PC-9 (cell line): ENCODE data around the gene HES7. TPM values are rescaled to one million over a fixed set of nuclear protein-coding genes. Genes with fewer than 3 reads are reported as not detected.

ENCODE experiments used
- BruUV-seq: library from RNA; stranded (reverse); fragments of 400-500 nt; replicated peaks from 2 replicates; lab custom pipeline; 2021; lab: Mats Ljungman, UMichigan
- CTCF ChIA-PET: fragments of 300-600 bp; sonication (Branson Sonifier 250); formaldehyde crosslinking; loops from one replicate; lab custom pipeline; 2022; ENCODE audit warnings: antibody characterized with exemption; lab: Charles Lee
- POLR2A ChIA-PET: fragments of 300-600 bp; sonication (Branson Sonifier 250); formaldehyde crosslinking; loops from one replicate; lab custom pipeline; 2022; ENCODE audit warnings: antibody characterized with exemption; ENCODE audit not compliant: unreplicated experiment; lab: Charles Lee
- DNase-seq, 2 experiments: peaks; one replicate each; pipeline versions ENCODE4 v3.0.0 to v3.0.0-alpha.2; 2015 to 2022; ENCODE audit warnings: mixed read lengths in 1 of 2
- H2AFZ ChIP-seq: fragments of 200-600 bp; sonication (generic); 2 replicates; pipeline ENCODE4 v1.8.1; 2017; ENCODE audit warnings: antibody characterized with exemption
- H3F3A ChIP-seq: fragments of 200-600 bp; sonication (generic); 2 replicates; pipeline ENCODE4 v1.8.1; 2017; ENCODE audit warnings: antibody characterized with exemption, mild to moderate bottlenecking, low read depth; ENCODE audit not compliant: insufficient read depth
- H3K27ac ChIP-seq: fragments of 200-600 bp; sonication (generic); 2 replicates; pipeline ENCODE4 v1.6.1; 2016; ENCODE audit warnings: mixed run types
- H3K27me3 ChIP-seq: fragments of 200-600 bp; sonication (generic); 2 replicates; pipeline ENCODE4 v1.6.1; 2016; ENCODE audit warnings: low read depth, mixed run types; ENCODE audit not compliant: insufficient read depth
- H3K36me3 ChIP-seq: fragments of 200-600 bp; sonication (generic); 2 replicates; pipeline ENCODE4 v1.6.1; 2016; ENCODE audit warnings: low read depth, mixed run types
- H3K4me1 ChIP-seq: fragments of 200-600 bp; sonication (generic); replicated peaks from 2 replicates; pipeline ENCODE4 v1.6.1; 2016; ENCODE audit warnings: mixed run types; ENCODE audit not compliant: insufficient read depth
- H3K4me2 ChIP-seq: fragments of 200-600 bp; sonication (generic); 2 replicates; pipeline ENCODE4 v1.6.1; 2017; ENCODE audit warnings: mixed run types
- H3K4me3 ChIP-seq: fragments of 200-600 bp; sonication (generic); 2 replicates; pipeline ENCODE4 v1.6.1; 2016; ENCODE audit warnings: mixed run types
- H3K79me2 ChIP-seq: fragments of 200-600 bp; sonication (generic); 2 replicates; pipeline ENCODE4 v1.6.1; 2017; ENCODE audit warnings: low read depth, mixed run types
- H3K9me2 ChIP-seq: fragments of 200-600 bp; sonication (generic); 2 replicates; pipeline ENCODE4 v1.8.1; 2017; ENCODE audit warnings: mild to moderate bottlenecking; ENCODE audit not compliant: insufficient read depth
- H3K9me3 ChIP-seq: fragments of 200-600 bp; sonication (generic); 2 replicates; pipeline ENCODE4 v1.8.1; 2016; ENCODE audit warnings: low read depth; ENCODE audit not compliant: insufficient read depth
- H4K20me1 ChIP-seq: fragments of 200-600 bp; sonication (generic); 2 replicates; pipeline ENCODE4 v1.8.1; 2017; ENCODE audit not compliant: insufficient read depth
- EZH2 ChIP-seq: fragments of 200-600 bp; sonication (generic); IDR thresholded peaks from 2 replicates; pipeline ENCODE4 v1.8.0; 2017; ENCODE audit warnings: antibody characterized with exemption, low read depth
- intact Hi-C: fragments of 100-400 bp; cut with micrococcal nuclease; formaldehyde crosslinking; loops from one replicate; pipeline ENCODE4 v1.10.0; 2022; ENCODE audit not compliant: unreplicated experiment
- total RNA-seq: library from RNA; stranded (reverse); gene quantifications from 2 replicates; pipeline ENCODE4 v1.2.3, GENCODE V29; 2021
- TF ChIP-seq, protein P1 (sequence below): fragments of 200-600 bp; sonication (generic); conservative IDR thresholded peaks from 2 replicates; pipeline ENCODE4 v1.6.1; 2017; ENCODE audit warnings: mixed run types, antibody characterized with exemption, mild to moderate bottlenecking, moderate library complexity

The HES7 gene
- total RNA-seq, 1 experiment from 2014 or later: 2.6 TPM

DNA sequence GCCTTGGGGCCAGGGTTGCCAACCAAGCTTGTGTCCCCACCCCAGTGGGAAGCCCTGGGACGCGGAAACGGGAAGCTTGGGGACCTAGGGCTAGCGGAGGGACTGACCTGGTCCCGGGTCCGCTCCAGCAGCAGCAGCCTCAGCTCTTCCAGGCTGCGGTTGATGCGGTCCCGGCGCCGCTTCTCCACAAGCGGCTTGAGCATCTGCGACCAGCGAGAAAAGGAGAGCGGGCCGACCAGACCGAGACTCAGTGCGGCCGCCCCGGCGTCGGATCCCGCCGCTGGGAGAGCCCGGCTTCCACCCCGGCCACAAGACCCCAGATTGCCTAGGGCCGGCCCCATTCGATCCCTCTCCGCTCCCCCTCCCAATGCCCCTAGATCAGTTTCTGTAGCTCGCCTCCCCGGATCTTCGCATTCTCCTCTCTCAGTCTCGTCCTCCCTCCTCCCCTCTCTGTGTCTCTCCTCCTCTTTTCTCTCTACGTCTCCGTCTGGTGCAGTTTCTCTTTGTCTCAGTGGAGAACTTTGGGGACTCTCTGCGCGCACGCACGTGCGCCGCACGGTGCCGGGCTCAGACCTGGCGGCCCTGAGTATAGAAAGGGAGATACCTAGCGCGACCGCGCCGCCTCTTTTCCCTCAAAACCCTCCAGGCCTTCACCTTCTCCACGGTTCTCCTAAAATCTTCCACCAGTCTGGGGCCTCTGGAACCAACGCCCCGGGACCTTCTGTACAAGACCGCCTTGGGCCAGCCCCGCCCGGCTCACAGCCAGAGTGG is 797 bp downstream of the HES7 start:
- H3K4me1 ChIP-seq: peaks cover 16% of the 10 kb centered on the region; the same call in 1 of the 2 replicates
- BruUV-seq: no TSS peak

DNA sequence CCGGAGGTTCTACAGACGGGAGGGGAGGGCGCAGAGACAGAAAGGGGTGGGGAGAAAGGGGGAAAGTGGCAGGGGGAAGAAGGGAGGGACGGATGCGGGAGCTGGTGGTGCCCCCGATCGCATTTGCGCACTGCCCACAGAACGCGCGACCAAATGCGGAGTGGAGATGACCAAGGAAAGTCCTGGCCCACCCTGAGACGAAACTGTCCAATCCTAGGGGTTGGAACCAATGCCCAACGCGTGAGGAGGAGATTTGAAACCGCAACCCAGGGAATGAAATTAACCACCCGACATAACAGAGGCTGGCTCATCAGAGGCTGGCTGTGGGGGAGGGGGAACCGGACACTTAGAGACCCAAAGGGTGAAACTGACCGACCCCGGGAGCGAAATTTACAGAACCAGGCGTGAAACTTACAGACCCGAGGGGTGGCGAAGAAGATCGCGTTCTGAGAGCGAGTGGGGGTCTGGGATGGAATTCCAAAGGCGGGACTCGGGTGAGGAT is 1.4 kb downstream of the HES7 start:
- no peaks in the 10 kb centered on the region for H3K9me2 ChIP-seq

More for the DNA sequence above, 797 bp downstream of the HES7 start:
- Histone ChIP-seq H3K4me2 (peak overlapping the region; percentile 95), H2AFZ (peak overlapping the region; percentile 86), H3K27me3 (no peaks in the 10 kb centered on the region), H3F3A (peaks cover 35% of the 10 kb centered on the region), H3K9me3 (no peaks in the 10 kb centered on the region), H3K27ac (no peak overlapping the region), H4K20me1 (peaks cover 5% of the 10 kb centered on the region; the same call in 1 of the 2 replicates), H3K79me2 (no peaks in the 10 kb centered on the region), H3K4me3 (peak overlapping the region; percentile 81), H3K9me2 (no peaks in the 10 kb centered on the region), H3K36me3 (no peaks in the 10 kb centered on the region)
- DNase-seq: peak in 1 of 2 experiments; percentile 22
- TF ChIP-seq EZH2: no peak
- TF ChIP-seq, protein P1, sequence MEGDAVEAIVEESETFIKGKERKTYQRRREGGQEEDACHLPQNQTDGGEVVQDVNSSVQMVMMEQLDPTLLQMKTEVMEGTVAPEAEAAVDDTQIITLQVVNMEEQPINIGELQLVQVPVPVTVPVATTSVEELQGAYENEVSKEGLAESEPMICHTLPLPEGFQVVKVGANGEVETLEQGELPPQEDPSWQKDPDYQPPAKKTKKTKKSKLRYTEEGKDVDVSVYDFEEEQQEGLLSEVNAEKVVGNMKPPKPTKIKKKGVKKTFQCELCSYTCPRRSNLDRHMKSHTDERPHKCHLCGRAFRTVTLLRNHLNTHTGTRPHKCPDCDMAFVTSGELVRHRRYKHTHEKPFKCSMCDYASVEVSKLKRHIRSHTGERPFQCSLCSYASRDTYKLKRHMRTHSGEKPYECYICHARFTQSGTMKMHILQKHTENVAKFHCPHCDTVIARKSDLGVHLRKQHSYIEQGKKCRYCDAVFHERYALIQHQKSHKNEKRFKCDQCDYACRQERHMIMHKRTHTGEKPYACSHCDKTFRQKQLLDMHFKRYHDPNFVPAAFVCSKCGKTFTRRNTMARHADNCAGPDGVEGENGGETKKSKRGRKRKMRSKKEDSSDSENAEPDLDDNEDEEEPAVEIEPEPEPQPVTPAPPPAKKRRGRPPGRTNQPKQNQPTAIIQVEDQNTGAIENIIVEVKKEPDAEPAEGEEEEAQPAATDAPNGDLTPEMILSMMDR: no peak
- POLR2A ChIA-PET: no interaction called here
- CTCF ChIA-PET: interaction anchor here (0.5 to 0.6 kb wide), 2 partner anchors 155 to 210 kb away, joined by 3 read pairs; no protein-coding TSS in a partner anchor
- intact Hi-C loops: loop anchor here (1.0 kb wide), 1 partner anchor 35 kb away; no protein-coding TSS in a partner anchor

More for the DNA sequence above, 1.4 kb downstream of the HES7 start:
- peak overlapping the region; percentile 95 for H3K4me2 ChIP-seq
- peaks cover 39% of the 10 kb centered on the region for H3F3A ChIP-seq
- no peaks in the 10 kb centered on the region for H3K36me3 ChIP-seq
- ChIA-PET POLR2A (interaction anchor here (0.7 to 0.9 kb wide), 2 partner anchors 29 to 51 kb away, joined by 4 to 11 read pairs; no protein-coding TSS in a partner anchor), CTCF (interaction anchor here (0.6 to 0.7 kb wide), 2 partner anchors 49 to 287 kb away, joined by 3 read pairs; no protein-coding TSS in a partner anchor)
- BruUV-seq: no TSS peak
- peak overlapping the region; percentile 81 for H3K4me3 ChIP-seq
- H3K9me3 ChIP-seq: no peaks in the 10 kb centered on the region
- no peak overlapping the region for H3K27ac ChIP-seq
- TF ChIP-seq EZH2: no peak
- TF ChIP-seq, protein P1: no peak
- no peaks in the 10 kb centered on the region for H3K79me2 ChIP-seq
- H3K27me3 ChIP-seq: no peaks in the 10 kb centered on the region
- H4K20me1 ChIP-seq: peaks cover 5% of the 10 kb centered on the region; the same call in 1 of the 2 replicates
- DNase-seq: no peak
- H3K4me1 ChIP-seq: peaks cover 19% of the 10 kb centered on the region
- H2AFZ ChIP-seq: peak overlapping the region; percentile 86
- intact Hi-C loops: loop anchor here (1.0 kb wide), 1 partner anchor 36 kb away; no protein-coding TSS in a partner anchor
